OCI-LY1 (cell line): ENCODE data around the gene EDEM1.

Source experiments
- H2AFZ ChIP-seq: fragments of 200-600 bp; sonication (generic), shearing (Covaris generic); 2 replicates; pipeline ENCODE4 v1.6.0; 2014; ENCODE audit warnings: antibody characterized with exemption, mild to moderate bottlenecking, low read length
- H3F3A ChIP-seq: fragments of 200-600 bp; sonication (generic), shearing (Covaris generic); 2 replicates; pipeline ENCODE4 v1.6.0; 2014; ENCODE audit warnings: mild to moderate bottlenecking, antibody characterized with exemption, low read length, moderate library complexity; ENCODE audit not compliant: insufficient read depth
- H3K27ac ChIP-seq: fragments of 200-600 bp; sonication (generic); 2 replicates; pipeline ENCODE4 v1.5.1; 2014; ENCODE audit warnings: low read length, mixed run types, mild to moderate bottlenecking, low read depth; ENCODE audit not compliant: poor library complexity, severe bottlenecking
- H3K27me3 ChIP-seq: fragments of 200-600 bp; sonication (generic); 2 replicates; pipeline ENCODE4 v1.6.0; 2014; ENCODE audit warnings: antibody characterized with exemption, mild to moderate bottlenecking, low read length, moderate library complexity; ENCODE audit not compliant: insufficient read depth
- H3K36me3 ChIP-seq: fragments of 200-600 bp; sonication (generic); 2 replicates; pipeline ENCODE4 v1.6.1; 2014; ENCODE audit warnings: mild to moderate bottlenecking, antibody characterized with exemption, low read length, moderate library complexity, mixed read lengths; ENCODE audit not compliant: insufficient read depth
- H3K4me1 ChIP-seq: fragments of 200-600 bp; sonication (generic); 2 replicates; pipeline ENCODE4 v1.5.1; 2014; ENCODE audit warnings: mild to moderate bottlenecking, low read length, moderate library complexity; ENCODE audit not compliant: insufficient read depth, severe bottlenecking
- H3K4me2 ChIP-seq: fragments of 200-600 bp; sonication (generic), shearing (Covaris generic); 2 replicates; pipeline ENCODE4 v1.6.1; 2014; ENCODE audit warnings: low read length
- H3K4me3 ChIP-seq: fragments of 200-600 bp; sonication (generic); 2 replicates; pipeline ENCODE4 v1.5.1; 2014; ENCODE audit warnings: low read length, low read depth, mild to moderate bottlenecking, mixed read lengths; ENCODE audit not compliant: poor library complexity, severe bottlenecking
- H3K79me2 ChIP-seq: fragments of 200-600 bp; shearing (Covaris generic); 2 replicates; pipeline ENCODE4 v1.6.1; 2016; ENCODE audit warnings: mixed run types, low read length, mixed read lengths; ENCODE audit not compliant: insufficient read depth
- H3K9ac ChIP-seq: fragments of 200-600 bp; sonication (generic), shearing (Covaris generic); 2 replicates; pipeline ENCODE4 v1.6.1; 2014; ENCODE audit warnings: mild to moderate bottlenecking, low read length, mixed read lengths
- H3K9me2 ChIP-seq: fragments of 200-600 bp; sonication (generic), shearing (Covaris generic); 2 replicates; pipeline ENCODE4 v1.6.1; 2014; ENCODE audit warnings: low read depth, mild to moderate bottlenecking, low read length, mixed read lengths
- H3K9me3 ChIP-seq: fragments of 200-600 bp; shearing (Covaris generic); 2 replicates; pipeline ENCODE4 v1.6.1; 2014; ENCODE audit warnings: low read length, mixed read lengths
- H4K20me1 ChIP-seq: fragments of 200-600 bp; sonication (generic), shearing (Covaris generic); 2 replicates; pipeline ENCODE4 v1.6.0; 2016; ENCODE audit warnings: mild to moderate bottlenecking, low read length; ENCODE audit not compliant: insufficient read depth
- EZH2 ChIP-seq: fragments of 200-600 bp; sonication (generic), shearing (Covaris generic); IDR thresholded peaks from 2 replicates; pipeline ENCODE4 v1.8.0; 2017; ENCODE audit warnings: borderline replicate concordance, mixed run types, mild to moderate bottlenecking, antibody characterized with exemption, low read length, moderate library complexity, mixed read lengths
- TF ChIP-seq, protein P1 (sequence below): fragments of 200-600 bp; sonication (generic), shearing (Covaris generic); IDR thresholded peaks from 2 replicates; pipeline ENCODE4 v1.5.1; 2017; ENCODE audit warnings: mild to moderate bottlenecking, antibody characterized with exemption, low read length, moderate library complexity, mixed read lengths

Gene EDEM1

DNA sequence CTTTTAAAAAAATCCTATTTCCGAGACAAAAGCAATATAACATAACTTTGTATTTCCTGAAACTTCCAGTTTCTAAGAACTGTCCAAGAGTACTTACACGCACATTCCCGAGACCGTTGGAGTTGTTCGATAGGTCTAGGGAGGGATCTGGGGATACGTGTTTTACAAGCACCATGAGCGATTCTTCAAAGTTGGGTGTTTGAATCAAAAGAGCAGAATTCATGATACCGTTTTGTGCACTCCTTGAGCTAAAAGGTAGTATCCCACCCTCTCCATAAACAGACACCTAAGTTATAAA, 700 bp upstream of the EDEM1 start:
- no peaks in the 10 kb centered on the region for H3K27me3 ChIP-seq
- H3K79me2 ChIP-seq: peaks cover 42% of the 10 kb centered on the region

DNA sequence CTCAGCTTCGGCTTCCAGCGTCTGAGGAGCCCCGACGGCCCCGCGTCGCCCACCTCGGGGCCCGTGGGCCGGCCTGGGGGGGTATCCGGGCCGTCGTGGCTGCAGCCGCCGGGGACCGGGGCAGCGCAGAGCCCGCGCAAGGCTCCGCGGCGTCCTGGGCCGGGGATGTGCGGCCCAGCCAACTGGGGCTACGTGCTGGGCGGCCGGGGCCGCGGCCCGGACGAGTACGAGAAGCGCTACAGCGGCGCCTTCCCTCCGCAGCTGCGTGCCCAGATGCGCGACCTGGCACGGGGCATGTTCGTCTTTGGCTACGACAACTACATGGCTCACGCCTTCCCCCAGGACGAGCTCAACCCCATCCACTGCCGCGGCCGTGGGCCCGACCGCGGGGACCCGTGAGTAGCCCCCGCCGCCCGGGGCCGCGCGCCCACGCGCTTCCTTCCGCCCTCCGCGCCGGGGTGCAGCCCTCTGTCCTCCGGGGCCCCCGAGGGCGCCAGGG, 462 bp downstream of the EDEM1 start:
- peaks cover 4% of the 10 kb centered on the region; the same call in 1 of the 2 replicates for H3K36me3 ChIP-seq
- no peaks in the 10 kb centered on the region for H4K20me1 ChIP-seq
- peak overlapping the region; percentile 94 for H3K27ac ChIP-seq
- TF ChIP-seq, protein P1, sequence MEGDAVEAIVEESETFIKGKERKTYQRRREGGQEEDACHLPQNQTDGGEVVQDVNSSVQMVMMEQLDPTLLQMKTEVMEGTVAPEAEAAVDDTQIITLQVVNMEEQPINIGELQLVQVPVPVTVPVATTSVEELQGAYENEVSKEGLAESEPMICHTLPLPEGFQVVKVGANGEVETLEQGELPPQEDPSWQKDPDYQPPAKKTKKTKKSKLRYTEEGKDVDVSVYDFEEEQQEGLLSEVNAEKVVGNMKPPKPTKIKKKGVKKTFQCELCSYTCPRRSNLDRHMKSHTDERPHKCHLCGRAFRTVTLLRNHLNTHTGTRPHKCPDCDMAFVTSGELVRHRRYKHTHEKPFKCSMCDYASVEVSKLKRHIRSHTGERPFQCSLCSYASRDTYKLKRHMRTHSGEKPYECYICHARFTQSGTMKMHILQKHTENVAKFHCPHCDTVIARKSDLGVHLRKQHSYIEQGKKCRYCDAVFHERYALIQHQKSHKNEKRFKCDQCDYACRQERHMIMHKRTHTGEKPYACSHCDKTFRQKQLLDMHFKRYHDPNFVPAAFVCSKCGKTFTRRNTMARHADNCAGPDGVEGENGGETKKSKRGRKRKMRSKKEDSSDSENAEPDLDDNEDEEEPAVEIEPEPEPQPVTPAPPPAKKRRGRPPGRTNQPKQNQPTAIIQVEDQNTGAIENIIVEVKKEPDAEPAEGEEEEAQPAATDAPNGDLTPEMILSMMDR: no peak
- TF ChIP-seq EZH2: no peak
- H2AFZ ChIP-seq: no peak overlapping the region
- no peaks in the 10 kb centered on the region for H3K9me3 ChIP-seq
- no peaks in the 10 kb centered on the region for H3K27me3 ChIP-seq
- peak overlapping the region; percentile 98 for H3K9ac ChIP-seq
- H3K4me1 ChIP-seq: peaks cover 69% of the 10 kb centered on the region
- H3K79me2 ChIP-seq: peaks cover 54% of the 10 kb centered on the region
- no peaks in the 10 kb centered on the region for H3K9me2 ChIP-seq
- H3K4me3 ChIP-seq: peak overlapping the region; percentile 99
- peak overlapping the region; percentile 76 for H3K4me2 ChIP-seq
- H3F3A ChIP-seq: peaks cover 8% of the 10 kb centered on the region; the same call in 1 of the 2 replicates

More for the DNA sequence above, 700 bp upstream of the EDEM1 start:
- Histone ChIP-seq H3K4me3 (peak overlapping the region; percentile 99), H3K36me3 (peaks cover 4% of the 10 kb centered on the region; the same call in 1 of the 2 replicates), H3F3A (no peaks in the 10 kb centered on the region; the same call in 1 of the 2 replicates), H3K9ac (peak overlapping the region; percentile 71), H3K9me3 (no peaks in the 10 kb centered on the region), H3K4me2 (peak overlapping the region; percentile 92), H2AFZ (no peak overlapping the region), H3K9me2 (no peaks in the 10 kb centered on the region), H3K27ac (peak overlapping the region; percentile 99), H3K4me1 (peaks cover 69% of the 10 kb centered on the region), H4K20me1 (no peaks in the 10 kb centered on the region)
- TF ChIP-seq, protein P1: no peak
- no peak for TF ChIP-seq EZH2

DNA sequence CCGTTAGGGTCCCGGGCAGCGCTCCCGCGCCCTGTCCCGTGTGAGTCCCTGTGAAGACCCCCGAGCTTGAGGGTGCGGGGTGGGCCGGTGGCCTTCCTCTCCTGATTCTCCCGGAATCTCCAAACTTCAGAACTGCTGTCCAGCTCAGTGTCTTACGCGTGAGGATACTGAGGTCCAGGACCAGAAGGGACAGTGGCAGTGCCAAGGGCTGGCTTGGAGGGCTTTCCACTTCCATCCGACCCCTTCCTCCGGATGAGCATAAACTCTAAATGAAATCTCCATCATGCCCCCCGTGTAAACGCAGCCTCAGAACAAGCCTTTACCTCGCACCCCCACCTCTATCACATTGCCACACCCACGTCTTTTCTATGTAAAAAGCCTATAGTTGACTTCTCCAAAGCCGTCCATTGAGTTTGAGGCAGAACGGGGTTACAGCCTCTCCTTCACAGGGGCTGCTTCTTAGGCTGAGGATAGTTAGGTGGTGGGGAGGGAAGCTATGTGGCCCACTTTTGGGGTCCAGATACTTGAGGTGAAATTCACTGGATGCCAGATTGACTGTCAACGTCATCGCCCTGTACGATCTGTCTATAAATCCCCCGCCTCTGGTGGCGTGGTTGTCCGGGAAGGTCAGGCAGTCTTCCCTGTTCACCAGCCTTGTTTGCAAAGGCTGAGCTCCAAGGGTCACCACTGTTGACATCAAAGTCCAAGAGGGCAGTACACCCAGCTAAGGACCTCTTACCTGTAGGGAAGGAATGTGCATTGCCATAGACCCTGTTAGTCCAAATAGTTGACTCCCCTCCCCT, 1.1 kb downstream of the EDEM1 start:
- H3F3A ChIP-seq: peaks cover 8% of the 10 kb centered on the region; the same call in 1 of the 2 replicates
- peak overlapping the region; percentile 99 for H3K4me3 ChIP-seq
- H3K36me3 ChIP-seq: peaks cover 8% of the 10 kb centered on the region; the same call in 1 of the 2 replicates
- H3K27me3 ChIP-seq: no peaks in the 10 kb centered on the region
- H3K9ac ChIP-seq: peak overlapping the region; percentile 98
- H3K27ac ChIP-seq: peak overlapping the region; percentile 94
- H3K79me2 ChIP-seq: peaks cover 58% of the 10 kb centered on the region
- no peaks in the 10 kb centered on the region for H4K20me1 ChIP-seq
- no peak for TF ChIP-seq EZH2
- TF ChIP-seq, protein P1: no peak
- no peaks in the 10 kb centered on the region for H3K9me2 ChIP-seq
- H3K4me2 ChIP-seq: peak overlapping the region; percentile 76
- H3K9me3 ChIP-seq: no peaks in the 10 kb centered on the region
- H2AFZ ChIP-seq: no peak overlapping the region
- peaks cover 68% of the 10 kb centered on the region for H3K4me1 ChIP-seq
